ENCODE measurements around the gene ARHGEF12.

DNA sequence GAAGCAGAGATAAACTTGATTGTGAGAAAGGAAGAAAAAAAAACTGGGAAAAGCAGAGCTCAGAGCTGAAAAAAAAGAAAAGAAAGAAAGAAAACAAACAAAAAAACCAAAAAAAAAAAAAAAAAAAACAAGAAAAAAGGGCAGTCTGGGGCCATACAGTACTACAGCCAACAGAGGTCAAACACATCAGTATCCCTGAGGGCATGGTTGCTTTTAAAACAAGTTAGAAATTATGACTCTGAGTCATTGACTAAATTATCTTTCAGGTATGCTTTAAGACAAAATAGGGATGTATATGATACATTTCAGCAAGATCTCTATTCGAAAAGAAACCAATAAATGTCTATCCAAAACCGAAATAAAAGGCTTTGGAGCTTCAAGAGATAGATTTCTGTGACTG is 48.2 kb upstream of the ARHGEF12 start:
- TF ChIP-seq, protein P1, sequence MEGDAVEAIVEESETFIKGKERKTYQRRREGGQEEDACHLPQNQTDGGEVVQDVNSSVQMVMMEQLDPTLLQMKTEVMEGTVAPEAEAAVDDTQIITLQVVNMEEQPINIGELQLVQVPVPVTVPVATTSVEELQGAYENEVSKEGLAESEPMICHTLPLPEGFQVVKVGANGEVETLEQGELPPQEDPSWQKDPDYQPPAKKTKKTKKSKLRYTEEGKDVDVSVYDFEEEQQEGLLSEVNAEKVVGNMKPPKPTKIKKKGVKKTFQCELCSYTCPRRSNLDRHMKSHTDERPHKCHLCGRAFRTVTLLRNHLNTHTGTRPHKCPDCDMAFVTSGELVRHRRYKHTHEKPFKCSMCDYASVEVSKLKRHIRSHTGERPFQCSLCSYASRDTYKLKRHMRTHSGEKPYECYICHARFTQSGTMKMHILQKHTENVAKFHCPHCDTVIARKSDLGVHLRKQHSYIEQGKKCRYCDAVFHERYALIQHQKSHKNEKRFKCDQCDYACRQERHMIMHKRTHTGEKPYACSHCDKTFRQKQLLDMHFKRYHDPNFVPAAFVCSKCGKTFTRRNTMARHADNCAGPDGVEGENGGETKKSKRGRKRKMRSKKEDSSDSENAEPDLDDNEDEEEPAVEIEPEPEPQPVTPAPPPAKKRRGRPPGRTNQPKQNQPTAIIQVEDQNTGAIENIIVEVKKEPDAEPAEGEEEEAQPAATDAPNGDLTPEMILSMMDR (conservative IDR thresholded peaks at IDR 0.05; ENCODE audit: low read depth, low read length) = no peak
- TF ChIP-seq EZH2 (IDR thresholded peaks at IDR 0.05; ENCODE audit: low read length, unreplicated experiment) = no peak
